HEK293 (cell line): Measurements from ENCODE around the gene MAML3.

Experiments used
- CTCF ChIA-PET: fragments of 350-600 bp; formaldehyde crosslinking; extraction: SDS; loops from one replicate; lab custom pipeline; 2021; ENCODE audit warnings: antibody characterized with exemption; lab: Yijun Ruan, JAX
- POLR2A ChIA-PET: fragments of 300-600 bp; formaldehyde crosslinking; extraction: SDS; loops from one replicate; lab custom pipeline; 2020; ENCODE audit warnings: antibody characterized with exemption, inconsistent platforms; lab: Yijun Ruan, JAX
- H3K27ac ChIP-seq: fragments of 200-500 bp; sonication (Bioruptor generic); 2 replicates; pipeline ENCODE4 v1.5.1; 2014; ENCODE audit warnings: low read depth, low read length, control low read depth, inconsistent platforms; ENCODE audit errors: extremely low read depth
- H3K36me3 ChIP-seq, 2 experiments: fragments of 200-500 bp in 1 of 2; sonication (Bioruptor generic) in 1 of 2; 1 replicate in 1 of 2; 2 replicates in 1 of 2; pipeline ENCODE4 v1.5.1; 2014 to 2017; ENCODE audit warnings: inconsistent platforms in 2 of 2, low read length in 2 of 2; ENCODE audit not compliant: control insufficient read depth in 2 of 2, insufficient read depth in 1 of 2
- H3K4me1 ChIP-seq: fragments of 200-500 bp; sonication (Bioruptor generic); 2 replicates; pipeline ENCODE4 v1.5.1; 2014; ENCODE audit warnings: mild to moderate bottlenecking, low read length, inconsistent platforms; ENCODE audit not compliant: control insufficient read depth, insufficient read depth
- H3K4me3 ChIP-seq: 2 replicates; pipeline ENCODE4 v1.5.1; 2011; ENCODE audit warnings: low read depth, mild to moderate bottlenecking, control low read depth, low read length, moderate library complexity
- H3K9me3 ChIP-seq: fragments of 200-500 bp; sonication (Bioruptor generic); 2 replicates; pipeline ENCODE4 v1.5.1; 2014; ENCODE audit warnings: low read depth, low read length, inconsistent platforms; ENCODE audit not compliant: control insufficient read depth, insufficient read depth
- BCL11A ChIP-seq: fragments of 450-650 bp; formaldehyde crosslinking; IDR thresholded peaks from 2 replicates; pipeline ENCODE4 v1.5.1; 2016; ENCODE audit warnings: low read depth, missing biosample characterization, missing genetic modification characterization
- HIC1 ChIP-seq: fragments of 450-650 bp; formaldehyde crosslinking; IDR thresholded peaks from 2 replicates; pipeline ENCODE4 v1.5.1; 2016; ENCODE audit warnings: missing biosample characterization, missing genetic modification characterization
- KLF16 ChIP-seq: fragments of 450-650 bp; formaldehyde crosslinking; IDR thresholded peaks from 2 replicates; pipeline ENCODE4 v1.5.1; 2017; ENCODE audit warnings: missing biosample characterization, missing genetic modification characterization
- PBX3 ChIP-seq: sonication (generic); formaldehyde crosslinking; IDR thresholded peaks from 2 replicates; pipeline ENCODE4 v1.8.1; 2022; ENCODE audit warnings: mild to moderate bottlenecking, moderate library complexity, missing genetic modification reagents
- PRDM6 ChIP-seq: fragments of 450-650 bp; formaldehyde crosslinking; IDR thresholded peaks from 2 replicates; pipeline ENCODE4 v1.5.1; 2017; ENCODE audit warnings: missing biosample characterization, missing genetic modification characterization
- TSHZ1 ChIP-seq: fragments of 450-650 bp; formaldehyde crosslinking; IDR thresholded peaks from 2 replicates; pipeline ENCODE4 v1.5.1; 2016; ENCODE audit warnings: missing biosample characterization, missing genetic modification characterization, borderline replicate concordance
- ZNF175 ChIP-seq: fragments of 450-650 bp; formaldehyde crosslinking; IDR thresholded peaks from 2 replicates; pipeline ENCODE4 v1.5.1; 2016; ENCODE audit warnings: missing biosample characterization, missing genetic modification characterization
- ZNF184 ChIP-seq: fragments of 450-650 bp; IDR thresholded peaks from 2 replicates; pipeline ENCODE4 v1.5.1; 2018; ENCODE audit warnings: missing biosample characterization, mild to moderate bottlenecking, missing genetic modification characterization
- ZNF214 ChIP-seq: fragments of 450-650 bp; formaldehyde crosslinking; IDR thresholded peaks from 2 replicates; pipeline ENCODE4 v1.5.1; 2017; ENCODE audit warnings: missing biosample characterization, mild to moderate bottlenecking, missing genetic modification characterization, borderline replicate concordance
- ZNF280D ChIP-seq: fragments of 450-650 bp; formaldehyde crosslinking; IDR thresholded peaks from 2 replicates; pipeline ENCODE4 v1.5.1; 2016; ENCODE audit warnings: missing biosample characterization, missing genetic modification characterization
- ZNF311 ChIP-seq: fragments of 450-650 bp; formaldehyde crosslinking; IDR thresholded peaks from 2 replicates; pipeline ENCODE4 v1.5.1; 2017; ENCODE audit warnings: missing biosample characterization, missing genetic modification characterization, borderline replicate concordance
- ZNF585B ChIP-seq: fragments of 450-650 bp; formaldehyde crosslinking; IDR thresholded peaks from 2 replicates; pipeline ENCODE4 v1.5.1; 2016; ENCODE audit warnings: missing biosample characterization, missing genetic modification characterization
- ZNF830 ChIP-seq: fragments of 450-650 bp; IDR thresholded peaks from 2 replicates; pipeline ENCODE4 v1.5.0; 2018; ENCODE audit warnings: missing biosample characterization, missing genetic modification characterization, low read depth, mild to moderate bottlenecking, moderate library complexity

Gene MAML3

GRCh38 chr4:139899346-139899745 lies 254.6 kb downstream of the MAML3 start (continued):
- no peak for TF ChIP-seq PBX3 (CRISPR knock-in tag)
- no peak for TF ChIP-seq ZNF311 (tag by site-specific recombination)
- TF ChIP-seq ZNF184 (tag by site-specific recombination) = no peak
- no peak for TF ChIP-seq ZNF280D
- no peak for TF ChIP-seq ZNF214
- TF ChIP-seq BCL11A (tag by site-specific recombination) = no peak
- no peak for TF ChIP-seq ZNF830 (tag by site-specific recombination)
- no peak for TF ChIP-seq HIC1
- TF ChIP-seq, all 188 proteins: peak for 0

GRCh38 chr4:139898293-139898692 lies 255.7 kb downstream of the MAML3 start:
- H3K4me3 ChIP-seq = no peak overlapping the region
- no peak overlapping the region for H3K27ac ChIP-seq
- no peaks in the 10 kb centered on the region for H3K9me3 ChIP-seq
- no peaks in the 10 kb centered on the region; the same call in 1 of the 2 replicates for H3K4me1 ChIP-seq
- TF ChIP-seq PRDM6 (tag by site-specific recombination) (no peak), TSHZ1 (tag by site-specific recombination) (no peak), ZNF175 (tag by site-specific recombination) (no peak), KLF16 (tag by site-specific recombination) (no peak), ZNF585B (no peak)
- ChIA-PET POLR2A (no interaction called here), CTCF (no interaction called here)
- H3K36me3 ChIP-seq = no peaks in the 10 kb centered on the region
